HepG2 (cell line): Measurements from ENCODE around the gene CHI3L1. TPM values are rescaled to one million over a fixed set of nuclear protein-coding genes. Genes with fewer than 3 reads are reported as not detected.

Source experiments
- ATAC-seq: fragments of 200-7000 bp; cut with Tn5 transposase; 3 replicates; pipeline ENCODE4 v1.9.1; 2020; ENCODE audit warnings: mild to moderate bottlenecking, moderate library complexity
- BruUV-seq: library from RNA; stranded (reverse); fragments of 400-500 nt; replicated peaks from 2 replicates; lab custom pipeline; 2021; lab: Mats Ljungman, UMichigan
- CTCF ChIA-PET: fragments of 300-600 bp; formaldehyde crosslinking; extraction: SDS; loops from one replicate; lab custom pipeline; 2021; ENCODE audit warnings: low total read pairs, inconsistent platforms, low intra/inter-chr PET ratio; lab: Yijun Ruan, JAX
- POLR2A ChIA-PET: fragments of 350-600 bp; sonication (Branson Sonifier 250); formaldehyde crosslinking; loops from one replicate; lab custom pipeline; 2020; ENCODE audit warnings: antibody characterized with exemption, inconsistent platforms; lab: Yijun Ruan, JAX
- DNase-seq: peaks from one replicate; pipeline ENCODE4 v3.0.0-alpha.2; 2015; ENCODE audit warnings: low spot score
- FAIRE-seq: peaks from 3 replicates; lab custom pipeline; 2011; peaks lifted over from hg19 to GRCh38; lab: Jason Lieb, UNC
- H2AFZ ChIP-seq: one replicate; pipeline ENCODE4 v1.6.1; 2011; ENCODE audit warnings: low read length, inconsistent platforms
- H3K27ac ChIP-seq: fragments of 300-600 bp; 3 replicates; pipeline ENCODE4 v1.8.0; 2011; ENCODE audit warnings: mixed run types, mild to moderate bottlenecking, mixed read lengths, low read length, inconsistent platforms; ENCODE audit not compliant: insufficient read depth; ENCODE audit errors: extremely low read length
- H3K27me3 ChIP-seq, 2 experiments: fragments of 200-600 bp in 1 of 2; 2 replicates in 1 of 2; 3 replicates in 1 of 2; pipeline versions ENCODE4 v1.6.0 to v1.8.0; 2011; ENCODE audit warnings: low read length in 2 of 2, mild to moderate bottlenecking in 2 of 2, moderate library complexity in 2 of 2, inconsistent platforms in 1 of 2; ENCODE audit not compliant: insufficient read depth in 2 of 2, control insufficient read depth in 1 of 2
- H3K36me3 ChIP-seq, 2 experiments: fragments of 200-600 bp in 1 of 2; replicated peaks in 1 of 2; 2 replicates in 1 of 2; 3 replicates in 1 of 2; pipeline versions ENCODE4 v1.5.1 to v1.8.0; 2011; ENCODE audit warnings: low read length in 2 of 2, inconsistent platforms in 1 of 2; ENCODE audit not compliant: insufficient read depth in 2 of 2, control insufficient read depth in 1 of 2
- H3K4me1 ChIP-seq: 2 replicates; pipeline ENCODE4 v1.5.1; 2012; ENCODE audit warnings: low read length, inconsistent platforms; ENCODE audit not compliant: insufficient read depth
- H3K4me2 ChIP-seq: 2 replicates; pipeline ENCODE4 v1.6.0; 2011; ENCODE audit warnings: low read depth, low read length, inconsistent platforms
- H3K4me3 ChIP-seq, 3 experiments: fragments of 200-600 bp in 1 of 3; sonication (generic), shearing (Covaris generic) in 1 of 3; replicated peaks in 1 of 3; 2 replicates each; pipeline ENCODE4 v1.5.1; 2011 to 2016; ENCODE audit warnings: low read length in 3 of 3, inconsistent platforms in 2 of 3, low read depth in 2 of 3, mild to moderate bottlenecking in 2 of 3, control low read depth in 1 of 3, mixed read lengths in 1 of 3; ENCODE audit not compliant: insufficient read depth in 1 of 3
- H3K79me2 ChIP-seq: one replicate; pipeline ENCODE4 v1.6.1; 2011; ENCODE audit warnings: low read length, inconsistent platforms; ENCODE audit not compliant: insufficient read depth
- H3K9ac ChIP-seq: 2 replicates; pipeline ENCODE4 v1.6.0; 2011; ENCODE audit warnings: mild to moderate bottlenecking, low read depth, low read length, inconsistent platforms; ENCODE audit not compliant: insufficient read depth
- H3K9me3 ChIP-seq: 2 replicates; pipeline ENCODE4 v1.5.1; 2012; ENCODE audit warnings: mild to moderate bottlenecking, low read length
- H4K20me1 ChIP-seq: 2 replicates; pipeline ENCODE4 v1.6.0; 2011; ENCODE audit warnings: inconsistent platforms, mild to moderate bottlenecking, low read length, moderate library complexity; ENCODE audit not compliant: insufficient read depth
- FOXK1 ChIP-seq: sonication (generic); formaldehyde crosslinking; IDR thresholded peaks from 2 replicates; pipeline ENCODE4 v1.4.0; 2020; ENCODE audit warnings: low read depth, missing genetic modification reagents, borderline replicate concordance
- FOXP4 ChIP-seq: sonication (generic); formaldehyde crosslinking; IDR thresholded peaks from 2 replicates; pipeline ENCODE4 v1.4.0; 2020; ENCODE audit warnings: missing genetic modification reagents
- YEATS2 ChIP-seq: sonication (generic); formaldehyde crosslinking; IDR thresholded peaks from 2 replicates; pipeline ENCODE4 v1.4.0; 2020; ENCODE audit warnings: missing genetic modification reagents, borderline replicate concordance
- ZNF501 ChIP-seq: sonication (generic); formaldehyde crosslinking; IDR thresholded peaks from 2 replicates; pipeline ENCODE4 v1.5.1; 2020; ENCODE audit warnings: mild to moderate bottlenecking, moderate library complexity, missing genetic modification reagents
- ZSCAN20 ChIP-seq: sonication (generic); formaldehyde crosslinking; IDR thresholded peaks from 2 replicates; pipeline ENCODE4 v1.4.0; 2020; ENCODE audit warnings: missing genetic modification reagents, mild to moderate bottlenecking, borderline replicate concordance
- ZSCAN31 ChIP-seq: sonication (generic); formaldehyde crosslinking; IDR thresholded peaks from 2 replicates; pipeline ENCODE4 v1.5.0; 2020; ENCODE audit warnings: low read depth, mild to moderate bottlenecking, missing genetic modification reagents
- WGBS: methylation state at CpG from one replicate; pipeline ENCODE4 v1.1.6; 2017; ENCODE audit warnings: low lambda C conversion rate; 5-methylcytosine and 5-hydroxymethylcytosine counted together
- in situ Hi-C: cut with HindIII; loops from 2 replicates; pipeline ENCODE4 v1.10.0; 2017; ENCODE audit warnings: low pct_unique_long_range_greater_than_20kb; ENCODE audit not compliant: extremely low pct_ligation_motif_present
- intact Hi-C: fragments of 100-400 bp; cut with micrococcal nuclease; formaldehyde crosslinking; loops from one replicate; pipeline ENCODE4 v1.10.0; 2022; ENCODE audit not compliant: unreplicated experiment
- polyA plus RNA-seq, 8 experiments: library from polyadenylated mRNA; depleted of rRNA in 3 of 8; stranded (reverse) in 7 of 8; unstranded in 1 of 8; fragments of >200 nt; fragmentation: Illumina TruSeq in 4 of 8; extraction: Trizol in 4 of 8; gene quantifications; 2 replicates each; pipeline versions ENCODE4 v1.2.1 to v1.2.3, GENCODE V29; 2011 to 2016; ENCODE audit warnings: low read depth in 4 of 8, missing spikeins in 1 of 8, mixed read lengths in 1 of 8; ENCODE audit not compliant: insufficient read depth in 1 of 8
- total RNA-seq, 5 experiments: library from RNA; depleted of rRNA; stranded (reverse); fragments of >200 nt; fragmentation: Illumina TruSeq; extraction: Trizol; gene quantifications; 2 replicates each; pipeline ENCODE4 v1.2.3, GENCODE V29; 2016; ENCODE audit warnings: low read depth in 1 of 5

The CHI3L1 gene
- total and polyA plus RNA-seq, 2 of the 13 experiments (the other 11 are each of a cell fraction or from before 2014, with no cell fraction given): 0.09 to 0.13 TPM

- FAIRE-seq (no peak), ATAC-seq (no peak), DNase-seq (no peak)
- in situ Hi-C loops (no loop called here), intact Hi-C loops (no loop called here)
- Histone ChIP-seq H3K27ac (no peak overlapping the region), H3K79me2 (no peaks in the 10 kb centered on the region), H3K36me3 (no peaks in the 10 kb centered on the region), H4K20me1 (no peaks in the 10 kb centered on the region), H3K4me3 (no peak overlapping the region), H3K9me3 (no peaks in the 10 kb centered on the region), H3K27me3 (peaks cover 0 to 7% of the 10 kb centered on the region in 2 experiments; a peak in 1 of 5 replicates), H3K4me1 (peaks cover 13% of the 10 kb centered on the region), H2AFZ (no peak overlapping the region), H3K9ac (no peak overlapping the region), H3K4me2 (no peak overlapping the region)
- WGBS: 75% methylated on average over 6 of the region's 6 CpGs
- TF ChIP-seq ZSCAN31 (no peak), ZSCAN20 (CRISPR knock-in tag) (no peak), YEATS2 (no peak)
- CTCF ChIA-PET: no interaction called here
- POLR2A ChIA-PET: no interaction called here
- BruUV-seq: no TSS peak
Measured at GRCh38 chr1:203199481-203199815, 12.9 kb upstream of the CHI3L1 start.

GRCh38 chr1:203199002-203199401 lies 12.5 kb upstream of the CHI3L1 start:
- Histone ChIP-seq H3K4me2 (no peak overlapping the region), H3K9me3 (no peaks in the 10 kb centered on the region), H3K27ac (no peak overlapping the region), H4K20me1 (no peaks in the 10 kb centered on the region), H2AFZ (no peak overlapping the region), H3K36me3 (no peaks in the 10 kb centered on the region), H3K27me3 (peaks cover 0 to 7% of the 10 kb centered on the region in 2 experiments; a peak in 1 of 5 replicates)
- no peak for ATAC-seq
- no peak for FAIRE-seq
- intact Hi-C loops: no loop called here
- in situ Hi-C loops: no loop called here
- TF ChIP-seq FOXP4 (no peak), ZNF501 (CRISPR knock-in tag) (no peak), FOXK1 (CRISPR knock-in tag) (no peak)
- TF ChIP-seq, all 625 proteins: peak for 0
- Histone ChIP-seq H3K4me1 (peaks cover 13% of the 10 kb centered on the region), H3K4me3 (no peak overlapping the region), H3K9ac (no peak overlapping the region), H3K79me2 (no peaks in the 10 kb centered on the region)
- 43% methylated on average over 3 of the region's 3 CpGs for WGBS
- ChIA-PET POLR2A (no interaction called here), CTCF (no interaction called here)
- no peak for DNase-seq
- no TSS peak for BruUV-seq
